GM10266 (cell line): Measurements from ENCODE around the gene PTPRN2.

Experiments used
- DNase-seq: peaks from one replicate; pipeline ENCODE4 v3.0.0; 2012; ENCODE audit errors: extremely low spot score
- CTCF ChIP-seq: IDR thresholded peaks from 2 replicates; pipeline ENCODE4 v1.5.1; 2012; ENCODE audit warnings: mild to moderate bottlenecking, low read depth; ENCODE audit not compliant: control insufficient read depth, insufficient read depth; ENCODE audit errors: missing control alignments

PTPRN2 gene

DNA sequence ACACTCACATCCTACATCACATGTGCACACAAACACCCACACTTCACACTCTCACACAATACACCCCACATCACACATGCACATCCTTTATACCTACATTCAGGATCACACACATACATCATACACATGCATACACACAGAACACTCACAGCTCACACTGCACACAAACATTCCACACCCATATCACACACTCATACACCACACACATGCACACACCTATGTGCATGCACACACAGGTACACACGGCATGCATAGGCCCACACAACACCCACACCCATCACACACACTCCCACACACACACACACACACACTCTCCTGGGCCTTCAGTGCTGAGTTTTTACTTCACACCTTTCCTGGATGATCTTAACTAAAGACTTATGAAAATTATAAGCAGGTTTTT, 1030.4 kb downstream of the PTPRN2 start:
- TF ChIP-seq CTCF: no peak
- no peak for DNase-seq

GRCh38 chr7:157556642-157556944, 1031.0 kb downstream of the PTPRN2 start:
- no peak for DNase-seq
- TF ChIP-seq CTCF: no peak

- no peak for DNase-seq
- no peak for TF ChIP-seq CTCF
Measured at GRCh38 chr7:157555944-157556641, 1031.5 kb downstream of the PTPRN2 start.

- DNase-seq: no peak
- no peak for TF ChIP-seq CTCF
Measured at GRCh38 chr7:157555313-157555712, 1032.3 kb downstream of the PTPRN2 start.

GRCh38 chr7:157554393-157555238, 1033.0 kb downstream of the PTPRN2 start:
- DNase-seq: no peak

DNA sequence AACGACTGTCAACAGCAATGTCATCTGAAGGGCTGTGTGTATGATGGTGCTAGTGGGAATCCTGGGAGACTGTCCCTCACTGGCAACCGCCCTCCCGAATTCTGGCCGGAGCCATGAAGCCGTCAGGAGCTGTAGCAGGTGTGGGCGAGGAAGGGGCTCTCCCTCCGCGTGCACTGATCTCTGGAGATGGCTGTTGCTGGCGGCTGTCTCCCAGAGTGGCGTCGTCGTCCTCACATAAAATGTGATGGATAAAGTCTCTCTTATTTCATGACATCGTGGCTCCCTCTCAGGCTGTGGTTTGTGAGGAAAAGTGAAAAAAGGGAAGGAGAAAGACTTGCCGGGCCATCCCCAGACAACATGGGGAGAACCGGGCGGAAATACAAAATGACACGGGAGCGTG, 1034.4 kb downstream of the PTPRN2 start:
- DNase-seq: no peak
- TF ChIP-seq CTCF: no peak

More at GRCh38 chr7:157554393-157555238, 1033.0 kb downstream of the PTPRN2 start:
- TF ChIP-seq CTCF: no peak
